H9 (cell line): Measurements from ENCODE around the gene PRLHR. TPM values are rescaled to one million over a fixed set of nuclear protein-coding genes. Genes with fewer than 3 reads are reported as not detected.

Experiments used
- DNase-seq: peaks from one replicate; pipeline ENCODE4 v3.0.0-alpha.2; 2017
- H2AFZ ChIP-seq: one replicate; pipeline ENCODE4 v1.6.1; 2013; ENCODE audit warnings: mild to moderate bottlenecking, low read length, control low read depth, moderate library complexity
- H2AK5ac ChIP-seq: 2 replicates; pipeline ENCODE4 v1.6.1; 2013; ENCODE audit warnings: low read length, control low read depth, mixed read lengths; ENCODE audit not compliant: insufficient read length
- H2BK120ac ChIP-seq: one replicate; pipeline ENCODE4 v1.6.1; 2013; ENCODE audit warnings: low read depth, mild to moderate bottlenecking, low read length, control low read depth, inconsistent platforms; ENCODE audit not compliant: poor library complexity, severe bottlenecking
- H2BK12ac ChIP-seq: 2 replicates; pipeline ENCODE4 v1.6.1; 2013; ENCODE audit warnings: low read length, control low read depth, mixed read lengths, low read depth; ENCODE audit not compliant: insufficient read length
- H2BK15ac ChIP-seq: 2 replicates; pipeline ENCODE4 v1.6.1; 2013; ENCODE audit warnings: low read depth, low read length, control low read depth
- H2BK20ac ChIP-seq: one replicate; pipeline ENCODE4 v1.6.1; 2013; ENCODE audit warnings: low read depth, mild to moderate bottlenecking, low read length, control low read depth, inconsistent platforms; ENCODE audit not compliant: poor library complexity, severe bottlenecking
- H2BK5ac ChIP-seq: 2 replicates; pipeline ENCODE4 v1.6.1; 2013; ENCODE audit warnings: low read length, control low read depth, mixed read lengths; ENCODE audit not compliant: insufficient read length
- H3K14ac ChIP-seq: 2 replicates; pipeline ENCODE4 v1.6.1; 2013; ENCODE audit warnings: low read length, control low read depth; ENCODE audit not compliant: insufficient read depth
- H3K18ac ChIP-seq: 2 replicates; pipeline ENCODE4 v1.6.1; 2013; ENCODE audit warnings: low read depth, mild to moderate bottlenecking, mixed read lengths, low read length, control low read depth; ENCODE audit not compliant: insufficient read length
- H3K23ac ChIP-seq: 2 replicates; pipeline ENCODE4 v1.6.1; 2013; ENCODE audit warnings: low read length, control low read depth, mixed read lengths, low read depth; ENCODE audit not compliant: insufficient read length
- H3K23me2 ChIP-seq: 2 replicates; pipeline ENCODE4 v1.6.1; 2013; ENCODE audit warnings: low read depth, mild to moderate bottlenecking, mixed read lengths, low read length, control low read depth; ENCODE audit not compliant: insufficient read length, poor library complexity, severe bottlenecking
- H3K27ac ChIP-seq: 2 replicates; pipeline ENCODE4 v1.5.1; 2013; ENCODE audit warnings: low read length, control low read depth, mixed read lengths, low read depth; ENCODE audit not compliant: insufficient read length
- H3K27me3 ChIP-seq: 2 replicates; pipeline ENCODE4 v1.6.1; 2013; ENCODE audit warnings: low read length, control low read depth, inconsistent platforms; ENCODE audit not compliant: insufficient read depth
- H3K4ac ChIP-seq: 2 replicates; pipeline ENCODE4 v1.6.1; 2013; ENCODE audit warnings: low read depth, mild to moderate bottlenecking, control low read depth, inconsistent platforms, low read length, moderate library complexity
- H3K4me1 ChIP-seq: 2 replicates; pipeline ENCODE4 v1.6.1; 2013; ENCODE audit warnings: low read length, control low read depth, inconsistent platforms; ENCODE audit not compliant: insufficient read depth
- H3K4me2 ChIP-seq: 2 replicates; pipeline ENCODE4 v1.6.1; 2013; ENCODE audit warnings: low read length, control low read depth, mixed read lengths; ENCODE audit not compliant: insufficient read length, insufficient read depth
- H3K56ac ChIP-seq: 2 replicates; pipeline ENCODE4 v1.6.1; 2013; ENCODE audit warnings: low read depth, mild to moderate bottlenecking, mixed read lengths, low read length, control low read depth; ENCODE audit not compliant: insufficient read length
- H3K79me1 ChIP-seq: 2 replicates; pipeline ENCODE4 v1.6.1; 2013; ENCODE audit warnings: low read depth, mild to moderate bottlenecking, moderate library complexity, low read length, control low read depth, inconsistent platforms; ENCODE audit not compliant: insufficient read depth, poor library complexity, severe bottlenecking
- H3K79me2 ChIP-seq: 2 replicates; pipeline ENCODE4 v1.6.1; 2013; ENCODE audit warnings: low read length, control low read depth, inconsistent platforms; ENCODE audit not compliant: insufficient read depth
- H3K9ac ChIP-seq: 2 replicates; pipeline ENCODE4 v1.6.1; 2013; ENCODE audit warnings: low read length, control low read depth, mixed read lengths; ENCODE audit not compliant: insufficient read length; ENCODE audit errors: extremely low read depth
- H3K9me3 ChIP-seq: one replicate; pipeline ENCODE4 v1.6.1; 2013; ENCODE audit warnings: low read depth, low read length, inconsistent platforms; ENCODE audit not compliant: control insufficient read depth
- H3T11ph ChIP-seq: one replicate; pipeline ENCODE4 v1.6.1; 2013; ENCODE audit warnings: mild to moderate bottlenecking, low read length, control low read depth, inconsistent platforms
- H4K20me1 ChIP-seq: one replicate; pipeline ENCODE4 v1.6.1; 2013; ENCODE audit not compliant: control insufficient read depth, insufficient read length, insufficient read depth
- H4K5ac ChIP-seq: 2 replicates; pipeline ENCODE4 v1.6.1; 2013; ENCODE audit warnings: low read depth, mild to moderate bottlenecking, mixed read lengths, low read length, control low read depth; ENCODE audit not compliant: insufficient read length
- H4K8ac ChIP-seq: replicated peaks from 2 replicates; pipeline ENCODE4 v1.6.1; 2013; ENCODE audit warnings: low read length, control low read depth, mixed read lengths, low read depth; ENCODE audit not compliant: insufficient read length
- H4K91ac ChIP-seq: 2 replicates; pipeline ENCODE4 v1.6.1; 2013; ENCODE audit warnings: low read depth, mild to moderate bottlenecking, moderate library complexity, mixed read lengths, low read length, control low read depth; ENCODE audit not compliant: insufficient read length
- H3K27ac Mint-ChIP-seq, 3 experiments: 2 replicates in 2 of 3; 3 replicates in 1 of 3; pipeline ENCODE4 v1.8.0; 2020 to 2021; ENCODE audit warnings: mixed read lengths in 3 of 3, mild to moderate bottlenecking in 1 of 3, moderate library complexity in 1 of 3
- H3K27me3 Mint-ChIP-seq: 2 replicates; pipeline ENCODE4 v1.8.0; 2021; ENCODE audit warnings: low read depth, mild to moderate bottlenecking, moderate library complexity, mixed read lengths
- H3K36me3 Mint-ChIP-seq, 3 experiments: 2 replicates in 2 of 3; 3 replicates in 1 of 3; pipeline ENCODE4 v1.8.0; 2020 to 2021; ENCODE audit warnings: low read depth in 3 of 3, mixed read lengths in 3 of 3; ENCODE audit not compliant: insufficient read depth in 1 of 3
- H3K4me1 Mint-ChIP-seq, 2 experiments: 2 replicates each; pipeline ENCODE4 v1.8.0; 2020; ENCODE audit warnings: mixed read lengths in 2 of 2
- H3K4me3 Mint-ChIP-seq, 2 experiments: 2 replicates in 1 of 2; 3 replicates in 1 of 2; pipeline ENCODE4 v1.8.0; 2020 to 2021; ENCODE audit warnings: mild to moderate bottlenecking in 2 of 2, mixed read lengths in 2 of 2, moderate library complexity in 1 of 2
- H3K9me3 Mint-ChIP-seq, 2 experiments: 2 replicates in 1 of 2; 3 replicates in 1 of 2; pipeline ENCODE4 v1.8.0; 2020; ENCODE audit warnings: mild to moderate bottlenecking in 2 of 2, mixed read lengths in 2 of 2, moderate library complexity in 1 of 2
- CTCF ChIP-seq: fragments of 200-600 bp; sonication (generic); conservative IDR thresholded peaks from 3 replicates; pipeline ENCODE4 v1.8.0; 2021; ENCODE audit warnings: antibody characterized with exemption, mild to moderate bottlenecking
- WGBS: extraction: QIAGEN DNeasy Blood & Tissue Kit; methylation state at CpG from one replicate; pipeline ENCODE4 v1.1.7; 2013; ENCODE audit warnings: missing lambda C conversion rate, low lambda C conversion rate, mixed read lengths; ENCODE audit not compliant: insufficient read length; ENCODE audit errors: extremely low coverage; 5-methylcytosine and 5-hydroxymethylcytosine counted together
- total RNA-seq: library from RNA; stranded (reverse); gene quantifications from 2 replicates; pipeline ENCODE4 v1.2.1, GENCODE V29; 2021

Gene PRLHR
- total RNA-seq, 1 experiment from 2014 or later = not detected

- WGBS = no CpG with 5 or more reads among the region's 1 CpG
These were observed 52.7 kb downstream of the PRLHR start for GRCh38 chr10:118542745-118543144.

More at GRCh38 chr10:118542745-118543144, 52.7 kb downstream of the PRLHR start:
- no peak overlapping the region for H2BK15ac ChIP-seq
- no peak overlapping the region for H3K4me2 ChIP-seq
- H4K20me1 ChIP-seq = no peaks in the 10 kb centered on the region
- no peak overlapping the region for H3K23ac ChIP-seq
- no peaks in the 10 kb centered on the region for H3K4me1 ChIP-seq
- H3K56ac ChIP-seq = no peak overlapping the region
- no peak for DNase-seq
- H3K9ac ChIP-seq = no peak overlapping the region
- no peak overlapping the region for H4K8ac ChIP-seq
- no peak overlapping the region for H3K18ac ChIP-seq
- H3K4me1 Mint-ChIP-seq = peaks cover 0 to 2% of the 10 kb centered on the region in 2 experiments; a peak in 1 of 4 replicates
- H2AFZ ChIP-seq = no peak overlapping the region
- H2AK5ac ChIP-seq = no peak overlapping the region
- no peak overlapping the region for H3K27ac Mint-ChIP-seq
- H3K9me3 ChIP-seq = no peaks in the 10 kb centered on the region
- no peaks in the 10 kb centered on the region for H3K79me1 ChIP-seq
- H2BK5ac ChIP-seq = no peak overlapping the region
- H2BK20ac ChIP-seq = no peak overlapping the region
- H3K23me2 ChIP-seq = no peaks in the 10 kb centered on the region
- no peak overlapping the region for H2BK120ac ChIP-seq
- H4K91ac ChIP-seq = no peak overlapping the region
- no peak overlapping the region for H3K14ac ChIP-seq
- no peak overlapping the region for H3K27ac ChIP-seq
- H3K4ac ChIP-seq = no peak overlapping the region
- peaks cover 2 to 3% of the 10 kb centered on the region in 2 experiments; a peak in 2 of 5 replicates for H3K9me3 Mint-ChIP-seq
- no peaks in the 10 kb centered on the region for H3K27me3 ChIP-seq
- no peaks in the 10 kb centered on the region for H3K79me2 ChIP-seq
- peaks cover 12% of the 10 kb centered on the region for H3K27me3 Mint-ChIP-seq
- no peak overlapping the region for H4K5ac ChIP-seq
- H3K4me3 Mint-ChIP-seq = no peak overlapping the region
- H2BK12ac ChIP-seq = no peak overlapping the region
- no peaks in the 10 kb centered on the region for H3K36me3 Mint-ChIP-seq
- H3T11ph ChIP-seq = no peak overlapping the region
- no peak for TF ChIP-seq CTCF
